Keratinocyte (primary cell): Measurements from ENCODE around the gene DLG5.

Experiments used
- CTCF ChIP-seq, 3 experiments: IDR thresholded peaks in 1 of 3; conservative IDR thresholded peaks in 1 of 3; optimal IDR thresholded peaks in 1 of 3; 2 replicates in 2 of 3; 3 replicates in 1 of 3; pipeline versions ENCODE3 to v1.5.1; 2011; ENCODE audit warnings: low read length in 3 of 3, mild to moderate bottlenecking in 3 of 3, moderate library complexity in 2 of 3, control low read depth in 1 of 3, inconsistent platforms in 1 of 3; ENCODE audit not compliant: insufficient read depth in 2 of 3; ENCODE audit errors: extremely low read depth in 1 of 3
- EZH2 ChIP-seq: IDR thresholded peaks from one replicate; pipeline ENCODE4 v1.6.1; 2012; ENCODE audit warnings: inconsistent platforms, mild to moderate bottlenecking, low read length, moderate library complexity

GRCh38 chr10:77746047-77746707 lies 180.4 kb downstream of the DLG5 start:
- TF ChIP-seq EZH2: no peak
- no peak for TF ChIP-seq CTCF (optimal IDR thresholded peaks at IDR 0.05 in 1 of 3, IDR thresholded peaks at IDR 0.05 in 1 of 3, conservative IDR thresholded peaks at IDR 0.05 in 1 of 3; ENCODE audit: extremely low read depth in 1 of 3, insufficient read depth in 2 of 3, low read length in 3 of 3)
